MM.1S (cell line): Measurements from ENCODE around the gene MAEA.
"Not testable (repeated sequence)": the region's sequence is repeated elsewhere in the genome, so short reads cannot be mapped to it uniquely, and the experiment has no call there.

Source experiments
- DNase-seq: peaks from one replicate; pipeline ENCODE4 v3.0.0-alpha.2; 2015
- H2AFZ ChIP-seq: fragments of 300-600 bp; sonication (generic); 2 replicates; pipeline ENCODE4 v1.6.0; 2016; ENCODE audit warnings: antibody characterized with exemption, low read length
- H3F3A ChIP-seq: fragments of 300-600 bp; sonication (generic); 2 replicates; pipeline ENCODE4 v1.6.1; 2016; ENCODE audit warnings: mild to moderate bottlenecking, antibody characterized with exemption, low read length, moderate library complexity, mixed read lengths; ENCODE audit not compliant: insufficient read depth
- H3K27ac ChIP-seq: fragments of 300-600 bp; sonication (generic); 2 replicates; pipeline ENCODE4 v1.5.1; 2016; ENCODE audit warnings: mild to moderate bottlenecking, low read length
- H3K27me3 ChIP-seq: fragments of 300-600 bp; sonication (generic); replicated peaks from 2 replicates; pipeline ENCODE4 v1.6.0; 2016; ENCODE audit warnings: low read length; ENCODE audit not compliant: insufficient read depth
- H3K36me3 ChIP-seq: fragments of 300-600 bp; sonication (generic); replicated peaks from 2 replicates; pipeline ENCODE4 v1.6.1; 2016; ENCODE audit warnings: mild to moderate bottlenecking, low read length, mixed read lengths; ENCODE audit not compliant: insufficient read depth
- H3K4me1 ChIP-seq: fragments of 300-600 bp; sonication (generic); 2 replicates; pipeline ENCODE4 v1.6.1; 2016; ENCODE audit warnings: low read length, mixed read lengths
- H3K4me2 ChIP-seq: fragments of 300-600 bp; sonication (generic); 2 replicates; pipeline ENCODE4 v1.6.0; 2016; ENCODE audit warnings: low read depth, low read length
- H3K4me3 ChIP-seq: fragments of 300-600 bp; sonication (generic); 2 replicates; pipeline ENCODE4 v1.5.1; 2016; ENCODE audit warnings: low read length, mixed read lengths
- H3K79me2 ChIP-seq: fragments of 300-600 bp; sonication (generic); 2 replicates; pipeline ENCODE4 v1.6.1; 2016; ENCODE audit warnings: mixed run types, low read length, mixed read lengths
- H3K9ac ChIP-seq: fragments of 300-600 bp; sonication (generic); 2 replicates; pipeline ENCODE4 v1.6.1; 2016; ENCODE audit warnings: low read length, mixed read lengths
- H3K9me2 ChIP-seq: fragments of 300-600 bp; sonication (generic); replicated peaks from 2 replicates; pipeline ENCODE4 v1.6.1; 2016; ENCODE audit warnings: mild to moderate bottlenecking, low read length, mixed read lengths; ENCODE audit not compliant: insufficient read depth
- H3K9me3 ChIP-seq: fragments of 300-600 bp; sonication (generic); replicated peaks from 2 replicates; pipeline ENCODE4 v1.6.1; 2016; ENCODE audit warnings: mild to moderate bottlenecking, low read length, mixed read lengths; ENCODE audit not compliant: insufficient read depth
- H4K20me1 ChIP-seq: fragments of 300-600 bp; sonication (generic); 2 replicates; pipeline ENCODE4 v1.6.1; 2016; ENCODE audit warnings: mild to moderate bottlenecking, low read length, moderate library complexity, mixed read lengths; ENCODE audit not compliant: insufficient read depth
- EZH2 ChIP-seq: fragments of 300-600 bp; sonication (generic); optimal IDR thresholded peaks from 2 replicates; pipeline ENCODE3; 2017; ENCODE audit warnings: low read depth, mild to moderate bottlenecking, antibody characterized with exemption, low read length, mixed read lengths
- EZH2phosphoT487 ChIP-seq: fragments of 300-600 bp; sonication (generic); IDR thresholded peaks from 2 replicates; pipeline ENCODE4 v1.6.1; 2018; ENCODE audit warnings: antibody characterized with exemption, low read length
- TF ChIP-seq, protein P1 (sequence below): fragments of 300-600 bp; sonication (generic); IDR thresholded peaks from 2 replicates; pipeline ENCODE4 v1.5.1; 2016; ENCODE audit warnings: antibody characterized with exemption, low read length, mixed read lengths

The MAEA gene

DNA sequence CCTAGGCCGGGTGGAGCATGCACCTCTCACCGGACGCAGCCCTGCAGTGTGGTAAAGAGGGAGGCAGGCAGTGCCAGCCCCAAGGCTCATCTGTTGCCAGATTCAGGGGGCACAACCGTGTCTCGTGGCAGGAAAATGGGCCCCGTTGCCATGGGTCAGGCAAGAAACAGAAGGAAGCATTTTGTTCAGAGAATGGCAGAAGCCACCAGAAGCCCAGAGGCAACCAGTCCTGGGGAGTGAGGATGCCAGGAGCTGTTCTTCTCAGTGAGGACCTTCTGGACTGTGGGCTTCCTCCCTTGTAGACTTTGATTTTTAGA lies 44.8 kb downstream of the MAEA start:
- Histone ChIP-seq H4K20me1 (no peaks in the 10 kb centered on the region), H3F3A (no peaks in the 10 kb centered on the region), H3K27me3 (no peaks in the 10 kb centered on the region), H3K4me1 (no peaks in the 10 kb centered on the region), H2AFZ (no peak overlapping the region), H3K9me3 (no peaks in the 10 kb centered on the region), H3K79me2 (peaks cover 16% of the 10 kb centered on the region), H3K27ac (no peak overlapping the region), H3K4me2 (no peak overlapping the region), H3K36me3 (peaks cover 22% of the 10 kb centered on the region), H3K9ac (no peak overlapping the region), H3K4me3 (no peak overlapping the region), H3K9me2 (no peaks in the 10 kb centered on the region)
- TF ChIP-seq EZH2 (no peak), EZH2phosphoT487 (no peak)
- TF ChIP-seq, protein P1, sequence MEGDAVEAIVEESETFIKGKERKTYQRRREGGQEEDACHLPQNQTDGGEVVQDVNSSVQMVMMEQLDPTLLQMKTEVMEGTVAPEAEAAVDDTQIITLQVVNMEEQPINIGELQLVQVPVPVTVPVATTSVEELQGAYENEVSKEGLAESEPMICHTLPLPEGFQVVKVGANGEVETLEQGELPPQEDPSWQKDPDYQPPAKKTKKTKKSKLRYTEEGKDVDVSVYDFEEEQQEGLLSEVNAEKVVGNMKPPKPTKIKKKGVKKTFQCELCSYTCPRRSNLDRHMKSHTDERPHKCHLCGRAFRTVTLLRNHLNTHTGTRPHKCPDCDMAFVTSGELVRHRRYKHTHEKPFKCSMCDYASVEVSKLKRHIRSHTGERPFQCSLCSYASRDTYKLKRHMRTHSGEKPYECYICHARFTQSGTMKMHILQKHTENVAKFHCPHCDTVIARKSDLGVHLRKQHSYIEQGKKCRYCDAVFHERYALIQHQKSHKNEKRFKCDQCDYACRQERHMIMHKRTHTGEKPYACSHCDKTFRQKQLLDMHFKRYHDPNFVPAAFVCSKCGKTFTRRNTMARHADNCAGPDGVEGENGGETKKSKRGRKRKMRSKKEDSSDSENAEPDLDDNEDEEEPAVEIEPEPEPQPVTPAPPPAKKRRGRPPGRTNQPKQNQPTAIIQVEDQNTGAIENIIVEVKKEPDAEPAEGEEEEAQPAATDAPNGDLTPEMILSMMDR: no peak
- DNase-seq: no peak

DNA sequence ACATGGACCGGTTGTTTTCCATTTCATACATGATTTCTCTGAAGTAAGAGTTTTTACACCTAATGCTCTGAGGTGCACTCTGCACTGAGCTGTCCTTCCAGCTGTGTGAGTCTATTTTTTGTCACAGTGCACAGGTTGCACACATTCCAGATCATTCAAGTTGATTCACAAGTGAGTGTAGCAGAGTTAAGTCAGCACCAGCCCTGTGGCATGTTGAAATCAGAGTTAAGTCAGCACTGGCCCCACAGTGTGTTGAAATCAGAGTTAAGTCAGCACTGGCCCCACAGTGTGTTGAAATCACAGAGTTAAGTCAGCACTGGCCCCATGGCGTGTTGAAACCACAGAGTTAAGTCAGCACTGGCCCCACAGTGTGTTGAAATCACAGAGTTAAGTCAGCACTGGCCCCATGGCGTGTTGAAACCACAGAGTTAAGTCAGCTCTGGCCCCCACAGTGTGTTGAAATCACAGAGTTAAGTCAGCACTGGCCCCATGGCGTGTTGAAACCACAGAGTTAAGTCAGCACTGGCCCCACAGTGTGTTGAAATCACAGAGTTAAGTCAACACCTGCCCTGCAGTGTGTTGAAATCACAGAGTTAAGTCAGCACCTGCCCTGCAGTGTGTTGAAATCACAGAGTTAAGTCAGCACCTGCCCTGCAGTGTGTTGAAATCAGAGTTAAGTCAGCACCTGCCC lies 45.6 kb downstream of the MAEA start:
- H3K9me2 ChIP-seq, H3K9ac ChIP-seq, H3K4me3 ChIP-seq, H3F3A ChIP-seq, H3K27me3 ChIP-seq, H2AFZ ChIP-seq, H3K27ac ChIP-seq, DNase-seq, H4K20me1 ChIP-seq, H3K9me3 ChIP-seq, H3K4me1 ChIP-seq, H3K4me2 ChIP-seq: not testable (repeated sequence)
- Histone ChIP-seq H3K36me3 (peaks cover 28% of the 10 kb centered on the region), H3K79me2 (peaks cover 16% of the 10 kb centered on the region)

DNA sequence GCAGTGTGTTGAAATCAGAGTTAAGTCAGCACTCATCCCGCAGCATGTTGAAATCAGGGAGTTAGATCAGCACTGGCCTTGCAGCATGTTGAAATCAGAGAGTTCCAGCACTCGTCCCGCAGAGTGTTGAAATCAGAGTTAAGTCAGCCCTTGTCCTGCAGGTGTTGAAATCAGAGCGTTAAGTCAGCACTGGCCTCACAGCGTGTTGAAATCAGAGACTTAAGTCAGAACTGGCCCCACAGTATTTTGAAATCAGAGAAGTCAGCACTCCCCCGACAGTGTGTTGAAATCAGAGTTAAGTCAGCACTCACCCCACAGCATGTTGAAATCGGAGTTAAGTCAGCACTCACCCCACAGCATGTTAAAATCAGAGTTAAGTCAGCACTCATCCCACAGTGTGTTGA lies 46.4 kb downstream of the MAEA start:
- no peak overlapping the region for H3K27ac ChIP-seq
- peaks cover 28% of the 10 kb centered on the region for H3K36me3 ChIP-seq

DNA sequence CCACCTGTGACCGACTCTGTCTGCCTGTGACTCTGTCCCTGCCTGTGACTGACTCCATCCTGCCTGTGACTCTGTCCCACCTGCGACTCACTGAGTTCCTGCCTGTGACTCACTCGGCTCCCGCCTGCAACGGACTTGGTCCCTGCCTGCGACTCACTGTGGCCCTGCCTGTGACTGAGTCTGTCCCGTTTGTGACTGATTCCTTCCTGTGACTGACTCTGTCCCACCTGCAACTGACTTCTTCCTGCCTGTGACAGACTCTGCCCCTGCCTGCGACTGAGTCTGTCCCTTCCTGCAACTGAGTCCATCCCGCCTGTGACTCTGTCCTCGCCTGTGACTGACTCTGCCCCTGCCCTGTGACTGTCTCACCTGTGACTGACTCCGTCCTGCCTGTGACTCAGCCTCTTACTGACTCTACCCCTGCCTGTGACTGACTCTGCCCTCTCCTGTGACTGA lies 47.7 kb downstream of the MAEA start:
- Histone ChIP-seq H4K20me1 (no peaks in the 10 kb centered on the region), H3K9me2 (no peaks in the 10 kb centered on the region)

More for the DNA sequence above, 46.4 kb downstream of the MAEA start:
- DNase-seq: no peak
- Histone ChIP-seq H3K79me2 (peaks cover 10% of the 10 kb centered on the region), H4K20me1 (no peaks in the 10 kb centered on the region), H3K9me3 (no peaks in the 10 kb centered on the region), H3K4me3 (no peak overlapping the region), H3F3A (no peaks in the 10 kb centered on the region), H3K9me2 (no peaks in the 10 kb centered on the region), H3K27me3 (no peaks in the 10 kb centered on the region), H3K4me1 (no peaks in the 10 kb centered on the region), H3K9ac (no peak overlapping the region), H3K4me2 (no peak overlapping the region), H2AFZ (no peak overlapping the region)
- TF ChIP-seq, protein P1: no peak

More for the DNA sequence above, 47.7 kb downstream of the MAEA start:
- no peak for DNase-seq
- H3K9ac ChIP-seq: no peak overlapping the region
- H3K4me3 ChIP-seq: no peak overlapping the region
- H3K4me2 ChIP-seq: no peak overlapping the region
- H3K27me3 ChIP-seq: no peaks in the 10 kb centered on the region
- no peaks in the 10 kb centered on the region for H3K79me2 ChIP-seq
- H3F3A ChIP-seq: no peaks in the 10 kb centered on the region
- no peak overlapping the region for H2AFZ ChIP-seq
- H3K9me3 ChIP-seq: no peaks in the 10 kb centered on the region
- no peak overlapping the region for H3K27ac ChIP-seq
- TF ChIP-seq, protein P1: no peak
- TF ChIP-seq EZH2phosphoT487 (no peak), EZH2 (no peak)
- H3K36me3 ChIP-seq: peaks cover 28% of the 10 kb centered on the region
- H3K4me1 ChIP-seq: no peaks in the 10 kb centered on the region
